Measurements from ENCODE around the gene RPLP2. TPM values are rescaled to one million over a fixed set of nuclear protein-coding genes. Genes with fewer than 3 reads are reported as not detected.

Gene RPLP2
- total and polyA plus RNA-seq, 7 experiments from 2014 or later = 2,266 to 5,944 (median 4,844) TPM

DNA sequence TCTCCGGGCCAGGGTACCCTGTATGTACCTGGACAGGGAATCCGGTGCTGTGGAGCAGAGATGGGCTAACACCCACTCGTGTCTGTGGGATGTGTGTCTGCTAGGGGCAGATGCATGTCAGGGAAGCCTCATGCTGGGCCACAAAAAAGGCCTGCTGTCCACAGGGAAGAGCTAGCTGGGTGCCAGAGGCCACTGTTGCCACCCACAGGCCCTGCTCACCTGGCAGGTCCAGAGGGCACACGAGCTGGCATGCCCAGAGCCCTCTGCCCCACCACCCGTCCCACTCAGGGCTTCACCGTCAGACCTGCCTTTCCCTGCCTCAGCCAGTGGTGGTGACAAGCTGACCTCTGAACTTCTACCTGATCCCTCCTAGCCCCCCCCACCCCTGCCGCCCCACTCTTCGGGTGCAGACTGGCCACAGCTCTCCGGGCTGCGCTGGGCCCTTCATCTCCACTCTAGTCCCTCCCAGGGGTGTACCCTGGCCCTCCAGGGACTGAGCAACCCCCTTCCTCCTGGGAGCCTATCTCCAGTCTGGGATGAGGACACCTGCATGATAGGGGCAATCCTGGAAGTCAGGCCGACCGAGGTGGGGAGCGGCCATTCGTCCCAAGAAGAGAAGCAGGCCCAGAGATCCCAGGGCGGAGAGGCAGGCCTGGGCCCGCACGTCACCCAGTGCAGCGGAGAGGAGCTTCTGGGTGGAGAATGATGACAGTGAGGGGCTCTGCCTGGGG is 13.0 kb upstream of the RPLP2 start:
- peak overlapping the region; percentile 84 to 99 (median 90) for H3K4me3 Mint-ChIP-seq
- peak overlapping the region; percentile 93 for H3K27ac ChIP-seq (ENCODE audit: low read depth, low read length)
- H3K9me3 Mint-ChIP-seq = no peaks in the 10 kb centered on the region
- CTCF ChIA-PET = interaction anchor here (1.0 kb wide), 1 partner anchor 21 kb away, joined by 3 read pairs; no protein-coding TSS in a partner anchor
- H3K4me1 Mint-ChIP-seq = peaks cover 0 to 15% (median 12%) of the 10 kb centered on the region in 7 donors
- POLR2A ChIA-PET = interaction anchor here (0.7 to 3.0 kb wide), 13 partner anchors 8 to 590 kb away, joined by 3 to 23 read pairs (median 5); partner anchors contain the start of genes BET1L, GATD1, PHRF1 and PIDD1
- peaks cover 0 to 6% (median 0%) of the 10 kb centered on the region in 5 donors for H3K36me3 Mint-ChIP-seq
- H3K9me3 ChIP-seq (ENCODE audit: control insufficient read depth in 2 of 3, low read length in 3 of 3) = no peaks in the 10 kb centered on the region
- no peak for ATAC-seq
- H3K4me1 ChIP-seq (ENCODE audit: control insufficient read depth in 2 of 2, insufficient read depth in 2 of 2, low read length in 2 of 2) = peaks cover 14 to 16% of the 10 kb centered on the region in 2 donors
- H3K27me3 ChIP-seq (ENCODE audit: control insufficient read depth in 2 of 2, insufficient read depth in 2 of 2, low read length in 2 of 2) = no peaks in the 10 kb centered on the region
- no peaks in the 10 kb centered on the region for H3K27me3 Mint-ChIP-seq
- intact Hi-C loops (cut with micrococcal nuclease) = loop anchor here (1.0 to 10.0 kb wide), 12 partner anchors 9 to 559 kb away; partner anchors contain the start of genes GATD1 (in 2 of the 2), LMNTD2 (in 2 of the 2), PIDD1 (in 2 of the 2) and RASSF7 (in 2 of the 2)
- H3K27ac Mint-ChIP-seq = peak overlapping the region; percentile 75 to 94 (median 92)
- peak overlapping the region; percentile 87 for H3K4me3 ChIP-seq (ENCODE audit: low read length)
- peak in 1 of 9 donors; percentile 40 for DNase-seq
- peaks cover 0 to 52% (median 5%) of the 10 kb centered on the region in 3 experiments for H3K36me3 ChIP-seq (ENCODE audit: control insufficient read depth in 2 of 3, insufficient read depth in 3 of 3, low read length in 3 of 3)

DNA sequence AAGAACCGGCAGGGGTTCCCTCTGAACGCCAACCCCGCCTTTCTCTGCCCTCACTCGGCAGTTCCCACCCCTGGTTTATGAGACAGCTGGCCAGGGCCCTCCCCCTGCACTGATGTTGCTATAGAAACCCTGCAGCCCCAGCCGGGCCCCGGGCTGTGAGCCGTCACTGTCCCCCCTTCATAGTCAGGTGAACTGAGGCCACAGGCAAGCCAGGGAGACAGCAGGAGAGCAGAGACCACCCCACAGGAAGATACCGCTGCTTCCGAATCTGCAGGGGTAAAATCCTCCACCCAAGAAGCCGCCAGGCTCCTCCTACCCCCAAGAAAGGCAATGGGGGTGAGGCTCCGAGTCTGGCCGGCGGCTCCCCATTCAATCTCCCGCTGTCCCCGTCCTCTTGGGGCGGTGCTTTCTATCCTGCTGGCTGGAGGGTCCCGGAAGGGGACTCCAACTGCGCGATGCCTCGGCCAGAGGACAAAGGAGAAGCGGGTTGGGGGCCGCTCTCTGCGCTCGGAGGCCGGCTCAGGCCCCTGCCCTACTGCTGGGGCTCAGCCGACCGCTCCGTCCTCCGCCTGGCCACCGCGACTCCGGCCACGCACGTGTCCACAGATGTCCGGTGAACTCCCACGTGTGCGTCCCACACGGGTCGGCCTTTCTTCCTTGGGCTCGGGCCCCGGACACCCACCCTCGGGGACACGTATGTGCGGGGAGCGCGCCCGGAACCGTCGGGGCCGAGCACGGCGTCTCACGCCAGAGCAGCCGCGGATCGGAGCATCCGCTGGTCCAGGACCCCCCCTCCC is 12.3 kb upstream of the RPLP2 start:
- Histone ChIP-seq H3K27ac (ENCODE audit: low read depth, low read length) (peak overlapping the region; percentile 93), H3K4me3 (ENCODE audit: low read length) (peak overlapping the region; percentile 87), H3K27me3 (ENCODE audit: control insufficient read depth in 2 of 2, insufficient read depth in 2 of 2, low read length in 2 of 2) (no peaks in the 10 kb centered on the region), H3K4me1 (ENCODE audit: control insufficient read depth in 2 of 2, insufficient read depth in 2 of 2, low read length in 2 of 2) (peaks cover 14 to 16% of the 10 kb centered on the region in 2 donors), H3K36me3 (ENCODE audit: control insufficient read depth in 2 of 3, insufficient read depth in 3 of 3, low read length in 3 of 3) (peaks cover 0 to 52% (median 5%) of the 10 kb centered on the region in 3 experiments), H3K9me3 (ENCODE audit: control insufficient read depth in 2 of 3, low read length in 3 of 3) (no peaks in the 10 kb centered on the region)
- ChIA-PET CTCF (interaction anchor here (1.0 kb wide), 1 partner anchor 22 kb away, joined by 3 read pairs; no protein-coding TSS in a partner anchor), POLR2A (interaction anchor here (0.7 to 3.0 kb wide), 11 partner anchors 9 to 590 kb away, joined by 3 to 23 read pairs (median 4); partner anchors contain the start of genes BET1L, GATD1, PHRF1 and PNPLA2)
- peak; percentile 64 for ATAC-seq
- Mint-ChIP-seq H3K4me3 (peak overlapping the region; percentile 84 to 99 (median 90)), H3K27me3 (no peaks in the 10 kb centered on the region), H3K36me3 (peaks cover 0 to 6% (median 0%) of the 10 kb centered on the region in 5 donors), H3K4me1 (peaks cover 0 to 15% (median 12%) of the 10 kb centered on the region in 7 donors), H3K9me3 (no peaks in the 10 kb centered on the region), H3K27ac (peak overlapping the region; percentile 61 to 94 (median 92))
- intact Hi-C loops (cut with micrococcal nuclease) = loop anchor here (1.0 to 10.0 kb wide), 13 partner anchors 8 to 590 kb away; partner anchors contain the start of genes LMNTD2 (in 2 of the 2), RASSF7 (in 2 of the 2), RPLP2 (in 2 of the 2) and TALDO1 (in 2 of the 2)
- peak; percentile 54 to 88 (median 63) for DNase-seq

- Mint-ChIP-seq H3K9me3 (no peaks in the 10 kb centered on the region), H3K27ac (peak within 1 kb of the TSS; percentile 61 to 94 (median 92)), H3K4me3 (peak within 1 kb of the TSS; percentile 84 to 99 (median 90)), H3K27me3 (no peaks in the 10 kb centered on the region), H3K4me1 (peaks cover 0 to 15% (median 12%) of the 10 kb centered on the region in 7 donors), H3K36me3 (peaks cover 0 to 6% (median 0%) of the 10 kb centered on the region in 5 donors)
- ChIA-PET CTCF (interaction anchor here (0.7 kb wide), 1 partner anchor 109 kb away, joined by 5 read pairs; no protein-coding TSS in a partner anchor), POLR2A (interaction anchor here (0.9 to 8.5 kb wide), 7 partner anchors 8 to 222 kb away, joined by 3 to 66 read pairs (median 5); partner anchors contain the start of genes GATD1, PHRF1, PNPLA2 and RPLP2)
- Histone ChIP-seq H3K4me3 (ENCODE audit: low read length) (peak within 1 kb of the TSS; percentile 87), H3K36me3 (ENCODE audit: control insufficient read depth in 2 of 3, insufficient read depth in 3 of 3, low read length in 3 of 3) (peaks cover 0 to 51% (median 5%) of the 10 kb centered on the region in 3 experiments), H3K27ac (ENCODE audit: low read depth, low read length) (peak within 1 kb of the TSS; percentile 93), H3K4me1 (ENCODE audit: control insufficient read depth in 2 of 2, insufficient read depth in 2 of 2, low read length in 2 of 2) (peaks cover 14 to 16% of the 10 kb centered on the region in 2 donors), H3K27me3 (ENCODE audit: control insufficient read depth in 2 of 2, insufficient read depth in 2 of 2, low read length in 2 of 2) (no peaks in the 10 kb centered on the region), H3K9me3 (ENCODE audit: control insufficient read depth in 2 of 3, low read length in 3 of 3) (no peaks in the 10 kb centered on the region)
- peak; percentile 66 to 93 (median 83) for DNase-seq
- intact Hi-C loops (cut with micrococcal nuclease) = loop anchor here (1.0 to 10.0 kb wide), 8 partner anchors 21 to 591 kb away; partner anchors contain the start of genes AP2A2 (in 1 of the 2), BET1L (in 1 of the 2), LMNTD2 (in 1 of the 2) and PSMD13 (in 1 of the 2)
- ATAC-seq = peak; percentile 82
Observed at GRCh38 chr11:798093-798713, 11.6 kb upstream of the RPLP2 start, which contains the start of gene SLC25A22. SLC25A22 (minus strand) TSS chr11:798281; CDS start chr11:795006, 3,275 bp downstream.

DNA sequence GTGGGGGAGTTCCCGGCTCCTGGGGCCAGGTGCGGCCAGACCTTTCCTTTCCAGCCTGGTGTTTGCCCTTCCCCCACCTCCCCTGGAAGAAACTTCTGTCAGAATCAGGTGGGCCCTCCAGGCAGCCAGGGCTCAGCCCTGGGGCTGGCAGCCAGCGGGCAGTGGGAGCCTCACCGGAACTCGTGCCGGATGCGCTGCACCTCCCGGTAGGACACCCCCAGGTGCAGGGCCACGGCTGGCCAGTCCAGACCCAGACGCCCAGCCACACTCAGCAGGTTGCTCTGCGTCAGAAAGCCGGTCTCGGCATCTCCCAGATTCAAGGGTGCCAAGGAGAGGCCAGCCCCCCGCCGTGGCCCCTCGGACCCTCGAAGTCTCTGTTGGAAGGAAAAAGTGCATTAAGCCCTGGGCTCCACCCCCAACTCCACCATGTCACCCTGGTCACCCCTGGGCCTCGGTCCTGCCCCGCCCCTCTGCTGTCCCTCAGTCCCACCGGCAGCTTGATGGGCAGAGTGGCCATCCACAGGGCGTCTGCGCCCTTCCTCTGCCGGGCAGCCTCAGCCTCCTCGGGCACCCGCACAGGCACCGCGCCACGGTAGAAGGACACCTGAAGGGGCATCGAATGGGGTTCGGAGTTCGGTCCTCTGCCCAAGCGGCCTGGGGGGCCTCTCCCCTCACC is 10.0 kb upstream of the RPLP2 start:
- no peaks in the 10 kb centered on the region for H3K27me3 ChIP-seq (ENCODE audit: control insufficient read depth in 2 of 2, insufficient read depth in 2 of 2, low read length in 2 of 2)
- ATAC-seq (no peak), DNase-seq (no peak)
- ChIA-PET CTCF (interaction anchor here (0.8 kb wide), 1 partner anchor 49 kb away, joined by 3 read pairs; no protein-coding TSS in a partner anchor), POLR2A (interaction anchor here (1.2 to 8.5 kb wide), 3 partner anchors 9 to 20 kb away, joined by 3 to 66 read pairs (median 5); partner anchors contain the start of genes PNPLA2 and RPLP2)
- H3K36me3 ChIP-seq (ENCODE audit: control insufficient read depth in 2 of 3, insufficient read depth in 3 of 3, low read length in 3 of 3) = peaks cover 0 to 38% (median 5%) of the 10 kb centered on the region in 3 experiments
- Mint-ChIP-seq H3K27ac (peak overlapping the region in 1 of 9 donors; percentile 4), H3K9me3 (no peaks in the 10 kb centered on the region), H3K4me3 (peak overlapping the region in 2 of 10 donors; percentile 25 to 61), H3K36me3 (peaks cover 0 to 4% (median 0%) of the 10 kb centered on the region in 5 donors), H3K4me1 (peaks cover 0 to 21% (median 16%) of the 10 kb centered on the region in 7 donors), H3K27me3 (no peaks in the 10 kb centered on the region)
- no peak overlapping the region for H3K4me3 ChIP-seq (ENCODE audit: low read length)
- no peak overlapping the region for H3K27ac ChIP-seq (ENCODE audit: low read depth, low read length)
- H3K4me1 ChIP-seq (ENCODE audit: control insufficient read depth in 2 of 2, insufficient read depth in 2 of 2, low read length in 2 of 2) = peaks cover 21 to 29% of the 10 kb centered on the region in 2 donors
- no peaks in the 10 kb centered on the region for H3K9me3 ChIP-seq (ENCODE audit: control insufficient read depth in 2 of 3, low read length in 3 of 3)
- intact Hi-C loops (cut with micrococcal nuclease) = loop anchor here (5.0 to 10.0 kb wide), 5 partner anchors 72 to 562 kb away; partner anchors contain the start of genes AP2A2 (in 1 of the 2), LMNTD2 (in 1 of the 2), PSMD13 (in 1 of the 2) and RASSF7 (in 1 of the 2)

DNA sequence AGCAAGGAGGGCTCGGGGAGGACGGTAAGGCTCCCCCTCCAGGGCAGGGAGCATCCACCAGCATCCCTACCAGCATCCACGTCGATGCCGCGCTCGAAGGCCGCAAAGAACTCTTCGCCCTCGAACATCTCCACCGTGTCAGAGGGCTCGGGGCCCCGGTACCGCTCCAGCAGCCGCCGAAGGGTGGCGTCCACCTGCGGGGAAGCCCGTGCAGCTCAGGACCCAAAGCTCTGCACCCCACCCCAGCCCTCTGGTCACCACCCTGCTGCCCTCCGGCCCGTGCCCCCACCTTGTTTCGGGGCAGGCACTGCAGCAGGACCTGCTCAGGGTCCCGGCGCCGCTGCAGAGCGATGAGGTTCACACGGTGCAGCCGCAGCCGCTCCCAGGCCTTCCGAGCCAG is 9.3 kb upstream of the RPLP2 start:
- Histone ChIP-seq H3K27me3 (ENCODE audit: control insufficient read depth in 2 of 2, insufficient read depth in 2 of 2, low read length in 2 of 2) (no peaks in the 10 kb centered on the region), H3K4me3 (ENCODE audit: low read length) (no peak overlapping the region), H3K9me3 (ENCODE audit: control insufficient read depth in 2 of 3, low read length in 3 of 3) (no peaks in the 10 kb centered on the region), H3K27ac (ENCODE audit: low read depth, low read length) (no peak overlapping the region), H3K4me1 (ENCODE audit: control insufficient read depth in 2 of 2, insufficient read depth in 2 of 2, low read length in 2 of 2) (peaks cover 17 to 29% of the 10 kb centered on the region in 2 donors), H3K36me3 (ENCODE audit: control insufficient read depth in 2 of 3, insufficient read depth in 3 of 3, low read length in 3 of 3) (peaks cover 0 to 38% (median 5%) of the 10 kb centered on the region in 3 experiments)
- CTCF ChIA-PET = no interaction called here
- Mint-ChIP-seq H3K36me3 (peaks cover 0 to 4% (median 0%) of the 10 kb centered on the region in 5 donors), H3K27me3 (no peaks in the 10 kb centered on the region), H3K27ac (no peak overlapping the region), H3K4me3 (peak overlapping the region in 2 of 10 donors; percentile 18 to 25), H3K4me1 (peaks cover 0 to 21% (median 16%) of the 10 kb centered on the region in 7 donors), H3K9me3 (no peaks in the 10 kb centered on the region)
- POLR2A ChIA-PET = interaction anchor here (1.7 to 8.5 kb wide), 2 partner anchors 9 to 19 kb away, joined by 4 to 66 read pairs; partner anchors contain the start of gene PNPLA2
- DNase-seq (no peak), ATAC-seq (no peak)
- intact Hi-C loops (cut with micrococcal nuclease) = no loop called here

All from naive thymus-derived CD4-positive, alpha-beta T cell (primary cell).